Lung (tissue), 12 donors: ENCODE results near the gene PLEKHO2. TPM values are rescaled to one million over a fixed set of nuclear protein-coding genes. Genes with fewer than 3 reads are reported as not detected.

ENCODE experiments used
- ATAC-seq: fragments of 200-7000 bp; cut with Tn5 transposase; one replicate; pipeline ENCODE4 v1.9.1; 2020; ENCODE audit warnings: moderate number of reproducible peaks; ENCODE audit not compliant: insufficient read depth, low FRiP score
- DNase-seq, 3 donors: peaks; one replicate each; pipeline ENCODE4 v3.0.0-alpha.2; 2013 to 2017
- H3K27ac ChIP-seq, 2 donors: one replicate each; pipeline ENCODE4 v1.5.1; 2013; ENCODE audit warnings: mild to moderate bottlenecking in 2 of 2, moderate library complexity in 2 of 2, control low read depth in 1 of 2, inconsistent platforms in 1 of 2, low read depth in 1 of 2, low read length in 1 of 2
- H3K27me3 ChIP-seq, 3 donors: one replicate each; pipeline ENCODE4 v1.5.1; 2013; ENCODE audit warnings: low read length in 2 of 3; ENCODE audit not compliant: control insufficient read depth in 3 of 3, insufficient read depth in 3 of 3
- H3K36me3 ChIP-seq, 4 donors: one replicate each; pipeline ENCODE4 v1.5.1; 2013; ENCODE audit warnings: low read length in 4 of 4, mild to moderate bottlenecking in 1 of 4, moderate library complexity in 1 of 4; ENCODE audit not compliant: control insufficient read depth in 4 of 4, insufficient read depth in 4 of 4
- H3K4me1 ChIP-seq, 5 donors: one replicate each; pipeline ENCODE4 v1.5.1; 2013; ENCODE audit warnings: low read length in 5 of 5, mild to moderate bottlenecking in 2 of 5, moderate library complexity in 1 of 5; ENCODE audit not compliant: control insufficient read depth in 5 of 5, insufficient read depth in 5 of 5
- H3K4me3 ChIP-seq: one replicate; pipeline ENCODE4 v1.5.1; 2013; ENCODE audit warnings: mild to moderate bottlenecking, control low read depth, moderate library complexity
- H3K9ac ChIP-seq, 2 donors: one replicate each; pipeline ENCODE4 v1.5.1; 2013; ENCODE audit warnings: low read length in 2 of 2, control low read depth in 1 of 2; ENCODE audit not compliant: insufficient read depth in 1 of 2
- H3K9me3 ChIP-seq, 4 donors: one replicate each; pipeline ENCODE4 v1.5.1; 2013; ENCODE audit warnings: low read length in 3 of 4, mild to moderate bottlenecking in 1 of 4, moderate library complexity in 1 of 4; ENCODE audit not compliant: control insufficient read depth in 4 of 4, insufficient read depth in 3 of 4
- WGBS, 2 donors: extraction: QIAGEN DNeasy Blood & Tissue Kit; methylation state at CpG; one replicate each; pipeline ENCODE4 v1.1.7; 2013; 5-methylcytosine and 5-hydroxymethylcytosine counted together
- polyA plus RNA-seq, 2 donors: library from polyadenylated mRNA; stranded (reverse); fragments of 200-250 nt; gene quantifications; one replicate each; pipeline ENCODE4 v1.2.1, GENCODE V29; 2013
- total RNA-seq, 2 donors: library from RNA; depleted of rRNA in 1 of 2; stranded (reverse); fragments of >200 nt in 1 of 2; gene quantifications; one replicate each; pipeline ENCODE4 v1.2.1, GENCODE V29; 2014 to 2021
- TF ChIP-seq, protein P1 (sequence below): IDR thresholded peaks from 2 replicates; pipeline ENCODE4 v1.5.1; 2012; ENCODE audit warnings: mild to moderate bottlenecking; ENCODE audit errors: control extremely low read depth, extremely low read depth
- donor health status: control.
- donor health status: control.
- donor health status: Bipolar disorder and iron deficiency.
- donor health status: healthy.
- donor health status: DM: yes; HTN: yes; CAD: no.

The PLEKHO2 gene
- total and polyA plus RNA-seq, 4 donors = 25.6 to 84.1 (median 56.1) TPM

DNA sequence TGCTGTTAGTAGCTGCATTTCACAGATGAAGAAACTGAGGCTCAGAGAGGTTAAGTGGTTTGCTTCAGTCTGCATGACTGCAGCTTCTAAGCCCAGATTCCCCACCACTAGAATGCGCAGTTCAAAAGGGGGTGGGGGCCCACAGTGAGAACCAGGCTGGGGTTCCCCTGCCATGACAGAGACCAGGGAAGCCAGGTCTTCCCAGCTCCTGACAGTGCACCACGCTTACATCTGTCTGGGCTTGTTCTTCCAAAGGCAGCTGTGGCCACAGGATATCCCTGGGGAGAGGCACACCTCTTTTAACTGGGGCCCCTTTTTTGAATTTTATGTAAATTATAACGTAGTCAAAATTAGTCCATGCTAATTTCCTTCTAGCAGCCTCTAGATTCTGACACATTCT, 5.3 kb downstream of the PLEKHO2 start:
- H3K9ac ChIP-seq = no peak overlapping the region
- ATAC-seq (no peak), DNase-seq (no peak)
- H3K27ac ChIP-seq = no peak overlapping the region
- H3K4me3 ChIP-seq = no peak overlapping the region
- 79 to 86% methylated on average over 3 of the region's 3 CpGs for WGBS, 2 donors
- no peaks in the 10 kb centered on the region for H3K9me3 ChIP-seq
- peaks cover 0 to 57% (median 31%) of the 10 kb centered on the region in 5 donors for H3K4me1 ChIP-seq
- H3K36me3 ChIP-seq = peaks cover 0 to 17% (median 9%) of the 10 kb centered on the region in 4 donors
- no peaks in the 10 kb centered on the region for H3K27me3 ChIP-seq
- TF ChIP-seq, protein P1, sequence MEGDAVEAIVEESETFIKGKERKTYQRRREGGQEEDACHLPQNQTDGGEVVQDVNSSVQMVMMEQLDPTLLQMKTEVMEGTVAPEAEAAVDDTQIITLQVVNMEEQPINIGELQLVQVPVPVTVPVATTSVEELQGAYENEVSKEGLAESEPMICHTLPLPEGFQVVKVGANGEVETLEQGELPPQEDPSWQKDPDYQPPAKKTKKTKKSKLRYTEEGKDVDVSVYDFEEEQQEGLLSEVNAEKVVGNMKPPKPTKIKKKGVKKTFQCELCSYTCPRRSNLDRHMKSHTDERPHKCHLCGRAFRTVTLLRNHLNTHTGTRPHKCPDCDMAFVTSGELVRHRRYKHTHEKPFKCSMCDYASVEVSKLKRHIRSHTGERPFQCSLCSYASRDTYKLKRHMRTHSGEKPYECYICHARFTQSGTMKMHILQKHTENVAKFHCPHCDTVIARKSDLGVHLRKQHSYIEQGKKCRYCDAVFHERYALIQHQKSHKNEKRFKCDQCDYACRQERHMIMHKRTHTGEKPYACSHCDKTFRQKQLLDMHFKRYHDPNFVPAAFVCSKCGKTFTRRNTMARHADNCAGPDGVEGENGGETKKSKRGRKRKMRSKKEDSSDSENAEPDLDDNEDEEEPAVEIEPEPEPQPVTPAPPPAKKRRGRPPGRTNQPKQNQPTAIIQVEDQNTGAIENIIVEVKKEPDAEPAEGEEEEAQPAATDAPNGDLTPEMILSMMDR = no peak

DNA sequence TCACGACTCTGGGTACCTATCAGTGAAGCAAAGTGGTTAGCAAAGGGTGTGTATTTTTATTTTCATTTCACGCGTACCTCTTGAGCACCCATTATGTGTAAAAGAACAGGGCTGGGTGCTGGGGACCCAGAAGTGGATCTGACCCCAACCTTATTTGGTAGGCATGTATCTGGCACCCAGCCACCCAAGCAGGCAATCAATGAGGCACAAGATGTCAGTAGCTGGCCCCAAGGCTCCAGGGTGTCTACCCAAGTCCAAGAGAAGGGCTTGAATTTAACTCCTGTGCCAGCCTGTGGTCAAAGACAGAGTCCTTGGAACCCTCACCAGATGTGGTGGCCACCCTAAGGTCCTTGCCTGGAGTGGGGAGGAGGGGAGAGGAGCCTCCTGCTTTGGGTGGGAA, 5.7 kb downstream of the PLEKHO2 start:
- H3K36me3 ChIP-seq = peaks cover 0 to 17% (median 9%) of the 10 kb centered on the region in 4 donors
- 75 to 87% methylated on average over 3 of the region's 3 CpGs for WGBS, 2 donors
- H3K4me3 ChIP-seq = no peak overlapping the region
- no peak overlapping the region for H3K9ac ChIP-seq
- H3K9me3 ChIP-seq = no peaks in the 10 kb centered on the region
- peaks cover 0 to 55% (median 33%) of the 10 kb centered on the region in 5 donors for H3K4me1 ChIP-seq
- no peak overlapping the region for H3K27ac ChIP-seq
- TF ChIP-seq, protein P1 = no peak
- ATAC-seq = no peak
- no peak for DNase-seq
- no peaks in the 10 kb centered on the region for H3K27me3 ChIP-seq

DNA sequence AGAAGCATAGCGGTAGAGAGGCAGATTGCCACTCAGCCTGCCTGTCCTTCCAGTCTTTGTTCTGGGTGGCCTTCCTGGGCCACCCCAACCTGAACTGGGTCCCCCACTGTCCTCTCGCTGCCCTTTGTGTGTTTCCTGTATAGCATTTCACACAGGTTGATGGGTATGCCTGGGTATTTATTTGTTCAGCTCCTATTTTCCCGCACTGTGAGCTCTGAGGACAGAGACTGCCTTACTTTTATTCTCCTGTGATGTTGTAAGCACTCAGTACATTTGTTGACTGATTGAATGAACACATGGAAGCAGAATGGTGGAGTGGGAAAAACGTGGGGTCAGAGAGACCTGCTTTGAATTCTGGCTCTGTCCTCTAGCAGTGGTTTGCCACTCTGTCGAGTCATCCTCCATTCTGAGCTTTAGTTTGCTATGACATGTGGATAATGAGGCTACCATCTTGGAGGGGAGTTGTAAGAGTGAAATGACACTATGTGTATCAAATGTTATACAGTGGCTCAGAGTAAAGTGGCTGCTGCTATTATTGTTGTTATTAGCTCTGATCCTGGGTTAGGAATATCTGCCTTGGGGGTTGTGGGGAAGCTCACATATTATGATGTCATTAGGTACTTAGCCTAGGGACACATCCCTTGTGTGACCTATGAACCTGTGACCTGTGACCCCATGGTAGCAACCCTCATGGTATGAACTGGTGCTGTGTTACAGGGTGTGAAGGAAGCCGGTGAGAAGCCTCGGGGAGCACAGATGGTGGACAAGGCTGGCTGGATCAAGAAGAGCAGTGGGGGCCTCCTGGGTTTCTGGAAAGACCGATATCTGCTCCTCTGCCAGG, 6.4 kb downstream of the PLEKHO2 start:
- no peaks in the 10 kb centered on the region for H3K27me3 ChIP-seq
- H3K4me1 ChIP-seq = peaks cover 0 to 48% (median 28%) of the 10 kb centered on the region in 5 donors
- H3K9ac ChIP-seq = no peak overlapping the region
- DNase-seq = no peak
- H3K9me3 ChIP-seq = no peaks in the 10 kb centered on the region
- H3K36me3 ChIP-seq = peaks cover 0 to 17% (median 9%) of the 10 kb centered on the region in 4 donors
- TF ChIP-seq, protein P1 = no peak
- H3K4me3 ChIP-seq = no peak overlapping the region
- no peak overlapping the region for H3K27ac ChIP-seq
- ATAC-seq = no peak
- WGBS, 2 donors = 88 to 89% methylated on average over 8 of the region's 8 CpGs
